ENCODE measurements around the gene SPATA19.

- no peak for TF ChIP-seq MAX (IDR thresholded peaks at IDR 0.05)
- no peak for TF ChIP-seq MAFK (conservative IDR thresholded peaks at IDR 0.05 in 1 of 2, IDR thresholded peaks at IDR 0.05 in 1 of 2; ENCODE audit: low read length in 2 of 2)
- TF ChIP-seq, protein P1, sequence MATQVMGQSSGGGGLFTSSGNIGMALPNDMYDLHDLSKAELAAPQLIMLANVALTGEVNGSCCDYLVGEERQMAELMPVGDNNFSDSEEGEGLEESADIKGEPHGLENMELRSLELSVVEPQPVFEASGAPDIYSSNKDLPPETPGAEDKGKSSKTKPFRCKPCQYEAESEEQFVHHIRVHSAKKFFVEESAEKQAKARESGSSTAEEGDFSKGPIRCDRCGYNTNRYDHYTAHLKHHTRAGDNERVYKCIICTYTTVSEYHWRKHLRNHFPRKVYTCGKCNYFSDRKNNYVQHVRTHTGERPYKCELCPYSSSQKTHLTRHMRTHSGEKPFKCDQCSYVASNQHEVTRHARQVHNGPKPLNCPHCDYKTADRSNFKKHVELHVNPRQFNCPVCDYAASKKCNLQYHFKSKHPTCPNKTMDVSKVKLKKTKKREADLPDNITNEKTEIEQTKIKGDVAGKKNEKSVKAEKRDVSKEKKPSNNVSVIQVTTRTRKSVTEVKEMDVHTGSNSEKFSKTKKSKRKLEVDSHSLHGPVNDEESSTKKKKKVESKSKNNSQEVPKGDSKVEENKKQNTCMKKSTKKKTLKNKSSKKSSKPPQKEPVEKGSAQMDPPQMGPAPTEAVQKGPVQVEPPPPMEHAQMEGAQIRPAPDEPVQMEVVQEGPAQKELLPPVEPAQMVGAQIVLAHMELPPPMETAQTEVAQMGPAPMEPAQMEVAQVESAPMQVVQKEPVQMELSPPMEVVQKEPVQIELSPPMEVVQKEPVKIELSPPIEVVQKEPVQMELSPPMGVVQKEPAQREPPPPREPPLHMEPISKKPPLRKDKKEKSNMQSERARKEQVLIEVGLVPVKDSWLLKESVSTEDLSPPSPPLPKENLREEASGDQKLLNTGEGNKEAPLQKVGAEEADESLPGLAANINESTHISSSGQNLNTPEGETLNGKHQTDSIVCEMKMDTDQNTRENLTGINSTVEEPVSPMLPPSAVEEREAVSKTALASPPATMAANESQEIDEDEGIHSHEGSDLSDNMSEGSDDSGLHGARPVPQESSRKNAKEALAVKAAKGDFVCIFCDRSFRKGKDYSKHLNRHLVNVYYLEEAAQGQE (IDR thresholded peaks at IDR 0.05; ENCODE audit: borderline replicate concordance in 1 of 2, low read depth in 1 of 2, low read length in 2 of 2): no peak
- TF ChIP-seq ZNF850 (CRISPR knock-in tag; conservative IDR thresholded peaks at IDR 0.05): no peak
- no peak for TF ChIP-seq ZNF513 (CRISPR knock-in tag; conservative IDR thresholded peaks at IDR 0.05)
- no peak for TF ChIP-seq ZBTB40 (IDR thresholded peaks at IDR 0.05)
- TF ChIP-seq ZBTB40 (CRISPR knock-in tag; IDR thresholded peaks at IDR 0.05): no peak
- TF ChIP-seq ZFX (CRISPR knock-in tag; IDR thresholded peaks at IDR 0.05; ENCODE audit: low read depth): no peak
These were observed 27.9 kb downstream of the SPATA19 start for GRCh38 chr11:133817449-133817848.

Measured in HepG2 (cell line).